Measurements from ENCODE around the gene GPS1. TPM values are rescaled to one million over a fixed set of nuclear protein-coding genes. Genes with fewer than 3 reads are reported as not detected.

GPS1 gene
- total and polyA plus RNA-seq, 9 of the 15 experiments (the other 6 are each of a cell fraction or from before 2014, with no cell fraction given): 3.1 to 167 (median 69.9) TPM

DNA sequence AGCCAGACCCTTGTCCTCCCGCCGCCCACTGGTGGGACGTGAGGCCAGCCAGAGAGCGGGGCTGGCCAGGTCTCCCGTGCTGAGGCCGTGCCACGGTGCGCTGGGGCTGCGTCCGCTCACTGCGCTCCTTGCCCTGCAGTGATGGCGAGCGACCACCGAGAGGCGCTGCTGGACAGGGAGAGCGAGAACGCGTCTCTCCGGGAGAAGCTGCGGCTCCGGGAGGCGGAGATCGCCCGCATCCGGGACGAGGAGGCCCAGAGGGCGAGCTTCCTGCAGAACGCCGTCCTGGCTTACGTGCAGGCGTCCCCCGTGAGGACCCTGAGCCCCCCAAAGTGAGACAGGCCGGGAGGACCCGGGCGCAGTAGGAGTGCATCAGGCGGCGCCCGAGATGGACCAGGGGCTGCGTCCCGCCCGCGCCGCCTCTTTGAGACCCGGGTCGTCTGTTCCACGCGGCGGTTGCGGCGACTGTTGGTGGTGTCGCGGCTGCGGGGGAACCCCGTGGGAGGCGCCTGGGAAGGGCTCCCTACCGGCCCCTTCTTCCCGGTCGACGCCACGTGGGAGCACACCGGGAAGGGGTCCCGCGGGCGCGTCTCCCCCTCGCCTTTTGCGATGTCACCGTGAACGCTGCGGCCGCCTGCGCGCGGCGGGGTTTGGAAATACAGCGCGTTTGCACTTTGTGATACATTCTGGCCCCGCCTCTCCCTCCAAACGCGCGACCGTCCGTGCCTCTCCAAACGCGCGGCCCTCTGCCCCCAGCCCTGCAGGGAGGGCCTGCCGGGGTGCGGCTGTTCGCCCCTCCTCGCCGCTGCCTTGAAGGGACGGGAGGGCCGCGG lies 21.0 kb upstream of the GPS1 start (continued):
- TF ChIP-seq KDM2B (CRISPR knock-in tag; IDR thresholded peaks at IDR 0.05) (0 out of 2 replicates have a peak, but pooled peaks have one; percentile 39), ZKSCAN3 (CRISPR knock-in tag; IDR thresholded peaks at IDR 0.05) (no peak), ZNF140 (CRISPR knock-in tag; IDR thresholded peaks at IDR 0.05) (no peak), PTBP1 (IDR thresholded peaks at IDR 0.05; ENCODE audit: low read depth, low read length) (no peak), MEIS2 (IDR thresholded peaks at IDR 0.05; ENCODE audit: partially characterized antibody) (no peak), ZNF696 (CRISPR knock-in tag; conservative IDR thresholded peaks at IDR 0.05) (no peak), ZNF695 (CRISPR knock-in tag; IDR thresholded peaks at IDR 0.05) (no peak), HDAC2 (IDR thresholded peaks at IDR 0.05) (no peak; the same call in none of the 2 replicates), ZNF778 (CRISPR knock-in tag; IDR thresholded peaks at IDR 0.05) (no peak), POLR2G (IDR thresholded peaks at IDR 0.05; ENCODE audit: low read depth, low read length) (peak; percentile 78; the same call in 1 of the 2 replicates), FOXA1 (IDR thresholded peaks at IDR 0.05; ENCODE audit: borderline replicate concordance) (no peak), ETV1 (tag; conservative IDR thresholded peaks at IDR 0.05; ENCODE audit: low read depth) (peak; percentile 81), NELFE (IDR thresholded peaks at IDR 0.05; ENCODE audit: insufficient read depth, insufficient read length) (no peak), BRF1 (IDR thresholded peaks at IDR 0.05; ENCODE audit: borderline replicate concordance, extremely low read depth, insufficient read length) (no peak), HCFC1 (IDR thresholded peaks at IDR 0.05; ENCODE audit: low read depth, low read length) (no peak), RBM34 (IDR thresholded peaks at IDR 0.05; ENCODE audit: borderline replicate concordance, insufficient read depth, low read length) (no peak; the same call in 1 of the 2 replicates)
- TF ChIP-seq, protein P1, sequence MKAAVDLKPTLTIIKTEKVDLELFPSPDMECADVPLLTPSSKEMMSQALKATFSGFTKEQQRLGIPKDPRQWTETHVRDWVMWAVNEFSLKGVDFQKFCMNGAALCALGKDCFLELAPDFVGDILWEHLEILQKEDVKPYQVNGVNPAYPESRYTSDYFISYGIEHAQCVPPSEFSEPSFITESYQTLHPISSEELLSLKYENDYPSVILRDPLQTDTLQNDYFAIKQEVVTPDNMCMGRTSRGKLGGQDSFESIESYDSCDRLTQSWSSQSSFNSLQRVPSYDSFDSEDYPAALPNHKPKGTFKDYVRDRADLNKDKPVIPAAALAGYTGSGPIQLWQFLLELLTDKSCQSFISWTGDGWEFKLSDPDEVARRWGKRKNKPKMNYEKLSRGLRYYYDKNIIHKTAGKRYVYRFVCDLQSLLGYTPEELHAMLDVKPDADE (conservative IDR thresholded peaks at IDR 0.05; ENCODE audit: control insufficient read depth, low read depth, low read length): no peak; the same call in 1 of the 2 replicates
- TF ChIP-seq, protein P2, sequence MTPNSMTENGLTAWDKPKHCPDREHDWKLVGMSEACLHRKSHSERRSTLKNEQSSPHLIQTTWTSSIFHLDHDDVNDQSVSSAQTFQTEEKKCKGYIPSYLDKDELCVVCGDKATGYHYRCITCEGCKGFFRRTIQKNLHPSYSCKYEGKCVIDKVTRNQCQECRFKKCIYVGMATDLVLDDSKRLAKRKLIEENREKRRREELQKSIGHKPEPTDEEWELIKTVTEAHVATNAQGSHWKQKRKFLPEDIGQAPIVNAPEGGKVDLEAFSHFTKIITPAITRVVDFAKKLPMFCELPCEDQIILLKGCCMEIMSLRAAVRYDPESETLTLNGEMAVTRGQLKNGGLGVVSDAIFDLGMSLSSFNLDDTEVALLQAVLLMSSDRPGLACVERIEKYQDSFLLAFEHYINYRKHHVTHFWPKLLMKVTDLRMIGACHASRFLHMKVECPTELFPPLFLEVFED (CRISPR knock-in tag; conservative IDR thresholded peaks at IDR 0.05): no peak
- TF ChIP-seq, protein P3, sequence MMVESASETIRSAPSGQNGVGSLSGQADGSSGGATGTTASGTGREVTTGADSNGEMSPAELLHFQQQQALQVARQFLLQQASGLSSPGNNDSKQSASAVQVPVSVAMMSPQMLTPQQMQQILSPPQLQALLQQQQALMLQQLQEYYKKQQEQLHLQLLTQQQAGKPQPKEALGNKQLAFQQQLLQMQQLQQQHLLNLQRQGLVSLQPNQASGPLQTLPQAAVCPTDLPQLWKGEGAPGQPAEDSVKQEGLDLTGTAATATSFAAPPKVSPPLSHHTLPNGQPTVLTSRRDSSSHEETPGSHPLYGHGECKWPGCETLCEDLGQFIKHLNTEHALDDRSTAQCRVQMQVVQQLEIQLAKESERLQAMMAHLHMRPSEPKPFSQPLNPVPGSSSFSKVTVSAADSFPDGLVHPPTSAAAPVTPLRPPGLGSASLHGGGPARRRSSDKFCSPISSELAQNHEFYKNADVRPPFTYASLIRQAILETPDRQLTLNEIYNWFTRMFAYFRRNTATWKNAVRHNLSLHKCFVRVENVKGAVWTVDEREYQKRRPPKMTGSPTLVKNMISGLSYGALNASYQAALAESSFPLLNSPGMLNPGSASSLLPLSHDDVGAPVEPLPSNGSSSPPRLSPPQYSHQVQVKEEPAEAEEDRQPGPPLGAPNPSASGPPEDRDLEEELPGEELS (CRISPR knock-in tag; IDR thresholded peaks at IDR 0.05; ENCODE audit: borderline replicate concordance): no peak

Measured in K562 (cell line).